Activated CD4-positive, alpha-beta T cell treated with anti-CD3 and anti-CD28 coated beads, Interleukin-10, Interleukin-2, amounts not matched to agents 100 ng/mL and 50 ng/mL, durations not matched to agents 16 hours and 8 hours (primary cell): ENCODE results near the gene FCRL1.

Source experiments
- DNase-seq: peaks from one replicate; pipeline ENCODE4 v3.0.0-alpha.2; 2020

Gene FCRL1, protein sequence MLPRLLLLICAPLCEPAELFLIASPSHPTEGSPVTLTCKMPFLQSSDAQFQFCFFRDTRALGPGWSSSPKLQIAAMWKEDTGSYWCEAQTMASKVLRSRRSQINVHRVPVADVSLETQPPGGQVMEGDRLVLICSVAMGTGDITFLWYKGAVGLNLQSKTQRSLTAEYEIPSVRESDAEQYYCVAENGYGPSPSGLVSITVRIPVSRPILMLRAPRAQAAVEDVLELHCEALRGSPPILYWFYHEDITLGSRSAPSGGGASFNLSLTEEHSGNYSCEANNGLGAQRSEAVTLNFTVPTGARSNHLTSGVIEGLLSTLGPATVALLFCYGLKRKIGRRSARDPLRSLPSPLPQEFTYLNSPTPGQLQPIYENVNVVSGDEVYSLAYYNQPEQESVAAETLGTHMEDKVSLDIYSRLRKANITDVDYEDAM

DNA sequence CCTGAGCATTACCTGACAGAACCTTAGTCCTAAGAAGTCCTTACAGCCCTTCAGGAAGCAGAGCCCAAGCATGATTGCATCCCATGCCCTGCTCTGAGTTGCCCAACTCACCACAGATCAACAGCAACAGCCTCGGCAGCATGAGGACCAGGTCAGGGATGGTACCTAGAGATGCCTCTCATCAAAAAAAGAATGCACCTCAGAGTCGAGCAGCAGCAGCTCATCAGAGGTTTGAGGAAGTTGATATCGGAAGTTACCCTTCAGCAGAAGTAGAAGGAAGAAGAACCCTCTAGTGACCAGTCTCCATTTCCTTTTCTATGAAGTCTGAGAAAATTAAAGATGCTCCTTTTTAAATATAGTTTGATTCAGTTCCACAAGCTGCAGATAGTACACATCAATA lies at the start of gene FCRL1:
TSS of gene FCRL1 (minus strand) at position 225 of the 400 bp plus-strand sequence. CDS start at position 142, 83 bp downstream.
- no peak for DNase-seq

DNA sequence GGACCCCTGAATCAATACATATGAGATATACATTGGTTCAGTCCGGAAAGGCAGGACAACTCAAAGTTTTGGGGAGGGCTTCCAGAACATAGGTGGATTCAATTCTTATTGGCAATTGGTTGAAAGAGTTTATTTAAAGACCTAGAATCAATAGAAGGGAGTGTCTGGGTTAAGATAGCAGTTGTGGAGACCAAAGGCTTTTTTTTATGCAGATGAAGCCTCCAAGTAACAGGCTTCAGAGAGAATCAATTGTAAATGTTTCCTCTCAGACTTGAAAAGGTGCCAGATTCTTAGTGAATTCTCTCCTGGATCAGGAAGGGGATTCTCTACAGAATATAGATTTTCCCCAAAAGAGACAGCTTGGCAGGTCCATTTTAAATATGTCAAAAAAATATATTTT lies 48.7 kb upstream of the FCRL1 start:
- no peak for DNase-seq

DNA sequence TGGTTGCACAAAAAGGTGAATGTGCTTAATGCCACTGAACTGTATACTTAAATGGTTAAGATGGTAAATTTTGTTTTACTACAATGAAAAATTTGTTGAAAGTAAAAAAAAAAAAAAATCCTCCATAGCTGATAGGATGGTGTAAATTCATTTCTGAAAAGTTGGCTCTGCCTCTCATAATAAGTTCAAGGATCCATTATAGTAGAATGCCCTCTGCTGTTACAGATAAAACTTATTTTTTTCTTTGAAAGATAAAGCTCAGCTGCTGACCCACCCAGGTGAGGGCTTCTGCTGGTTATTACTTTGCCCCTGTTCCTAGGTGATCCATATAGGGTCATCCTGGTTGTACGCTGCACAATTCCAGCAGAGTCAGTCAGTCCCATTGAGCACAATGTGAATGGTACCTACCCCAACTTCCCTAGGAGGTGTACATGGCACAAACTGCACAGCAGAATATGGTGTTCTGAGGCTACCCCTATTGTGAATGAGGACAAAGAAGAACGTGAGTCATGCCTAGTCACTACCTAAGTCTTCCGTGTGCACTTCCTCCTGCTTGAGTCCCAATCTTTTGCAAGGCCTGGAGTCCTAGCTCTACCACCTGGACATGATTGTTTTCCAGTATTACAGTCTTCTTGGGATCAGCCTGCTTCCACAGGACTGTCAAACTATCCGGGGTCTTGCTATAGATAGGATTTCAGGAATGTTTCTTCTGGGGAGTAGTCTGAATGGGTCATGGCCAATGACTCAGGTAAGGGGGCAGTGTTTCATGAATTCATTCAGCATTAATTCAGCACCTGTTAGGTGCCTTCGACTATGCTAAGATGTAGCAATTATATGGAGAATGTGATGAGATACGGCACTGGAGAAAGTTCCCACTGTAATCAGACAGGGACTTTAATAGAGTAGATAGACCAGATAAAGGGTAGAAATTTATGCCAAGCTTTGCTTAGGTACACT lies 42.5 kb upstream of the FCRL1 start:
- DNase-seq = no peak

DNA sequence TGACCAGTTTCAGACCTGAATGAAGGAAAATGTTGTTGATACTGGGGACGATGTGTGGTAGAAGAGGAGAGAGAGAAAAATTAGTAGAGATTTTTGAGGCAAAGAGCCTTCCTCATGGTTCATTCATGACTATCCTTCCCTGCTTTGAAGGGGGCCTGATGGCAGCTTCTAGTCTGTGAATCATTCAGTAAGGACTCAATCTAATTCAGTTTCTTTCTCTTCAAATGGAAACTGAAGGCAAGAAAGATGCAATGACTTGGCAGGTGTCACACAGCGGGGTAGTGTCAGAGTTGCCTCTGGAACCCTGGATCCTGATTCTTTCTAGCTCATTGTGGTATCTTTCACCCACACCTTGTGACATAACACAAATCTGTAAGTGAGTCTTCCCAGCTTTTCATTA lies 36.6 kb upstream of the FCRL1 start:
- DNase-seq = no peak

DNA sequence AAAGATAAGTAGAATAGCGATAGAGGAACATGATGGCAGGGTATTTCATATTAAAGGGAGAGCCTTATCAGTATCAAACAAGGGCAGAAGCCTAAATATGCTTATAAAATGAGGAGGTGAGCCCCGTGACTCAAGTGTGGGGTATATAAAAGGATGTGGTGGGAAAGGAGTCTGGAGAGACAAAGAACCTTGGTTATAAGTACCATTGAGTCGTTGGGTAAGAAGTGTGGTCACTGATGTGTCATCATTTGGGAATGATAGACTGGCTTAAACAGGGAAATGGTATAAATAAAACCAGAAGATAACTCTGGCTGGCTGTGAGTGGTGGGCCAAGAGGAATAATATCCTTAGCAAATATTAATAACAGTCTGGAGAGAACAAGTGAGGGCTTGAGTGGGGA lies 32.6 kb upstream of the FCRL1 start:
- DNase-seq = no peak

DNA sequence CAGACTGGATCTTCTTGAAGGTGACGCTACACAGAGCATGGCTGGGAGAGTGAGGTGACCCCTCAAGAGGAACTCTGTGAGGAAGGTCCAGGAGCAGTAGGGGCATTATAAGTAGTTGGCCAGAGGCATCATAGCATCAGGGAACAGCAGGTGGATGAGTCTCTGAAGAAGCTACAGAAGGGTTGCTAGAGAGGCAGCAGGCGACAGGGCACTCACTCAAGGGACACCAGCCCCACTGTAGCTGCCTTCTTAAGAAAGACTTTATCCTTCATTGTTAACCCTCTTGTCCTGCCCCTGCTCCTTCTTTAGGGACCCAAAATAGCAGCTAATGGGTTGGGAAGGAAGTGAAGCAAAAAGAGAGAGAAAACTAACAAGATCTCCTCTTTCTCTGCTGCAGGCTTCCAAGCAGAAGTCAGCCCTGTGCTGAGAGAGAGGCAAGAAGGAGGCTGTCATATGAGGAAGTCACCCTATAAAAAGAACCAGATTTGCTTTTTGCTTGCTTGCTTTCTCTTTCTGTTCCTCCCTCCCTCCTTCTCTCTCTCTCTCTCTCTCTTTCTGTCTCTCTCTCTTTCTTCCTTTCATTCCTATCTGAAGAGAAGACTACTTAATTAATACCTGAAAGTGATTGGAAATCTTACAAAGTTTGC lies 29.4 kb upstream of the FCRL1 start:
- DNase-seq = no peak

DNA sequence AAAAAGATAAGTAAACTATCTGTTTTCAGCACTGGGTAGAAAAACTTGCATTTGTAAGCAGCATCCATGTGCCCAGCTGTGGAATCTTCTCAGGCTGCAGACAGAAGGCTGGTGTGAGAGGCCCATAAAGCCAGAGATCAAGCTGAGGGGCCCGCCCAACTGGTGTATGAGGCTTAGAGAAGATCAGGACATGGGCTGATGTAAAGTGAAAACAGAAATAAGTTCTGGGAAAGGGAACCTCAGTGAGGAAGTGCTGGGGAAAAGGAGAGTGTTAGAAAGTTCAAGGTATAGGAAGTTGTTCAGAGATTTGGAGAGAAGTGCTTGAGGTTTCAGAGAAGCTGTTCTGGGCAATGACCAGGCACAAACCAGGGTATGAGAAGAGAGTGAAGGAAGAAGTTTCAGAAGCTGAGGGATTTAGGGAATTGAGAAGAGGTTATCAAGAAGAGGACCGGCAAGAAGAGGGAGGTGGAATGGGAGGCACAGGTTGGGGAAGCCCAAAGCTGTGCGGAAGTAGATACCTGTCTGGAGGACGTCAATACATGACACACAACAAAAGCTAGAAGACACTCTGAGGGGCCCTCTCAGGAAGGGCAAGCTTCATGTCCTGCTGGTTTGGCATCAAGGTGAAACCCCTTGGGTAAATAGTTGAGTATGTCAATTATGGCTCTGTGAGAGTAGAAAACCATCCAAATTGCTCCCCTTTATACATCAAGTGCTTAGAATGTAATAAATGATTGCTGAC lies 24.3 kb upstream of the FCRL1 start:
- DNase-seq = no peak

DNA sequence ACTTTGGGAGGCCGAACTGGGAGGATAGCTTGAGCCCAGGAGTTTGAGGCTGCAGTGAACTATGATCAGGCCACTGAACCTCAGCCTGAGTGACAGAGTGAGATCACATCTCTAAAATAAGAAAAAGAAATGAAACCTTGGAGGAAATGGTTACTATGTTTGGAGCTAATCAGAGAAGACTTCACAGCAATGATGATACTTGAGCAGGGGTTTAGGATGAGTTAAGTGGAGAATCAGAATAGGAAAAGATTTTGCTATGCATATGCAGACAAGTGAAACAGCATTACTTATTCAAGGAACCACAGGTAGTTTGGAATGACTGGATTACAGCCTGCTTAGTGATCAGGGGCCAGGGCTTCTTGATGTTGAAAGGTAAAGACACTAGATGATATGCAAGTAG lies 23.0 kb upstream of the FCRL1 start:
- peak; percentile 17 for DNase-seq

DNA sequence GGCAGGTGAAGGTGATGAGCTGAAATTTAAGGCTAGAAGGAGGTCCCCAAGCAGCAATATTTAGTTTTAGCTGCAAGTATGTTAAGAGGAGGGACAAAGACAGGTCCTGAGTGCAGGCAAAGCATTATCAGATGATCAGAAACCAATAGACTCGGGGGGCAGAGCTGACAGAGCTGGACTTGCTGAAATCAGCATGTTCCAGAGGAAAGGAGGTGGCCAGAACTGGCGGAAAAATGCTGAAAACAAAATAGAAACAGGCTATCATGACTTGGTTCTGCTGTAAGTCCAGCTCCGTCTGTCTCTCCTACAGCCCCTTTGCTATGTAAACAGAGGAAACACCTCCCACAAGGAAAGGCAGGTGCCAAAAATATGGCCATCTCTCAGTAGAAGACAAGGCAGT lies 21.8 kb upstream of the FCRL1 start, which contains the start of gene CD5L:
TSS of gene CD5L (minus strand) at position 101 of the 400 bp plus-strand sequence. CDS start 107 bp downstream, outside the sequence.
- no peak for DNase-seq

DNA sequence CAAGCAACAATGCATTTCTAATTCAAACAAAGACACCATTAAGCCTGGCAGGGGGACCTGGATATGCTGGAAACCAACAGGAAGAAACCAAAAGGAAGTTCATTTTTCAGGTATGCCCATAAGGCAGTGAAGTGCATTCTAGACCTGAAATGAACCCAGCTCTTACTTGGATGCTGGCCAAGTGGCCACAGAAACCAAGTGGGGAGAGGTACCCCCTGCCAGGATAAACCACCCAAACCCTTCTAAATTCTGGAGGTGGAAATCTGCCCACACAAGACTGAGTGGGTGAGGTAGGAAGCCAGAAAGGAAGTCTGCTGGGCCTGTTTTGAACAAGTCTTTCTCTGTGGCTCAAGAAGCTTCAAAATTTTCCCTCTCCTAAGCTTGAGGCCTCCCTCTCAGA lies 19.0 kb upstream of the FCRL1 start:
- no peak for DNase-seq

DNA sequence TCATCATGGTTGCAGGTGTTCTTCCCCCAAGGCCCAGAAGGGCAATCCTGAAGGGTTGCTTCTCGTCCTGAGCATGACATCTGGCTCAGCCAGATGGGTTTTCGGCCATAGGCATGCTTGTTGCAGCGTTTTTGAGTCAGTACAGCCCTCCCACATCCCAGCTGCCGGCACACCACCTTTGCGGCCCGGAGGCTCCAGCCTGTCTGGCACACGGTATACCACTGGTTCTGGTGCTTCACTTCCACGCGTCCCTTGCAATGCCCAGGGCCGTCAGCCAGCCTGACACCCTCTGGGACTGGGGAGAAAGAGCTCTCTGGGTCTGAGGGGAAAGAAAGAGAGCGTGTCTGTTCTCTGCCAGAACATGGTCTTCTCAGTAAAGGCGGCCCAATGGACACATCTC lies 14.5 kb upstream of the FCRL1 start:
- DNase-seq = no peak

DNA sequence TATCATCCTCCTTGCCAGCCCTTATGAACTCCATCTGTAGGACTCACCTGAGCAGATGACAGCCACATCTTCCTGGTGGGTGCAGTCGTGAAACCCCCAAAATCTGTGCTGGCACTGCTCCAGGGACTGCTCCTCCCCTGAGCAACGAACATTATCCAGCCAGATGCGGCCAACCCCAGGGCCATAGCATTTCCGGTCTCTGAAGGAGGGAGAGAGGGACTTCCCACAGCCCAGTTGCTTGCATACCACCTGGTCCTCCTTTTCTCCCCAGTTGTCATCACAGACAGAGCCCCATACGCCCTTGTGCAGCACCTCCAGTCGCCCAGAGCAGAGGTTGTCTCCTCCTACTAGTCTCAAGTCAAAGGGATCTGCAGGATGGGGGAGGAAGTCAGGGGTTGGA lies 13.2 kb upstream of the FCRL1 start:
- no peak for DNase-seq

DNA sequence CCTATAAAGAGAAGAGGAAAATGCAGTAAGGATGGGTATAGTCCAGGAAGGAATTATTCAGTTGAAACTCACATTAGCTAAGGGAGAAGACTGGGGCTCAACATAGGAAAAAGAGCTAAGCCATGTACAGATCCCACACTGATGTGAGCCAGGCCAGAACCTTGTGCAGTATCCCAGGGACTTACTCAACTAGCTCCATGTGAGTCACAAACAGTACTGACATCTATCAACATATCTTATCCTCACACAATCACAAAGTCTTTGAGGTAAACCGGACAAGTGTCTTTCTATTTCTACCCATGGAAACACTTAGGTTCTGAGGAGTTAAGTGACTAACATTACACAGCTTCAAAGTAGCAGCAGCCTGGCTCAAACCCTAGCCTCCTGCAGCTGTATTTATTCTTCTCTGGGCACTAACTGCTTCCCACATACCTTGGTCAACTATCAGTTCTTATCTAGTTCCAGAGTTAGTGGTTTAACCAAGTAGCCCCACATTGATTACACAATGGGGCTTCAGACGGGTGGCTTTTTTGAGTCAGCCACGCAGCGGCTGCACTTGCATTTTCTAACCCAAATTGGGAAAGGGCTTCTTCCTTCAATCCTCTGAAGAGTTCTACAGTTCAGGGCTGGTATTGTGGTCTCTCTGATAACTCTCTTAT lies 12.2 kb upstream of the FCRL1 start:
- DNase-seq = peak; percentile 29

DNA sequence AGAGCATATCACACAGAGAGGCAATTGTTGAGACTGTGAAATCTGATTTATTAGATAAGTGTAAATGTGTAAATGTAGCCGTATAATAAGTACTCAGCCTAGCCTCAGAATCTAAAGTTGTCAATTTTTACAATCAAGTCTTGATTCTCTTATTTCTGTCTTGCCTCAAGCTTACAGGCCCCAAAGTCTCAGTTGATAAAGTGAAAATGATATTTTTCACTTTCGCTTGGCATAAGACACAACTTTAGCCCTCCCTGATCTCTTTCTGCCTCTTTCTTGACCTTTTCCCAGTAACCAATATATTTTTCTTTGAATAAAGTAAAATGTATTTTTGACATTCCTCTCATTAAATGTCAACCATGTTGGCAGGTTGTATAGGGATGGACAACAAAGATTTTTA lies 11.0 kb upstream of the FCRL1 start:
- DNase-seq = no peak

DNA sequence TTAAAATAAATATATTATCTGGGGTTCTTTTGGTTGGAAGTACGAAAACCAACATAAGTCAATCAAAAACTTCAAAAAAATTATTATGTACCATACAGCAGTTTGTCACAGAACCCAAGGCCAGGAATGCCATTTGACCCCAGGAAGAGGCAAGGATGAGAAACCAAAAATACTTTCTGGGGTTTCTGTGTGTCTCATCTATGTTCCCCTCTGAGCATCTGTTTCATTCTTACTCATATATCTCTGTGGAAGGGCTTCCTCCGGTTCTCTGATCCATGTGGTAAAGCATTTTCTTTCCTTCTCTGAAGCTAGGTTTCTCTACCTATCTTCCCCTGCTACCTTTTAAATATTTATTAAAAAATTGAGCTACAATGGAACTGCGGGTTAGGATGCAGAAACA lies 9.8 kb upstream of the FCRL1 start:
- peak; percentile 17 for DNase-seq

DNA sequence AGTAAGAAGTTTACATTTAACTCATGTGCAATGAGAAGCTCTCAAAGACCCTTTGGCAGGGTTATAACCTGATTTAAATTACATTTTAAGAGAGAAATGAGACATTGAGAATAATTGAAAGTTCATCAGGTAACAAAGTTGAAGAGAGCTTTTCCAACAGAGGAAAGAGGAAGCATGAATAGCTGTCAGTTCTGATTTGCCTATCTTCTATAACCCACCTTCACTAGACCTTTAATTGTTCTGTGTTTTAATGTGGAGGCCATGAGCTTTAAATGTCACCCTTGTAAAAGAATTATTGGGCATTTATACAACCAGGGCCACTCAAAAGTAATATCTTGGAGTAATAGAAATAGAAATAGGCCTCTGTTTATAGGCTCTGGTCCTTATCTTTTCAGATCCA lies 9.3 kb upstream of the FCRL1 start:
- no peak for DNase-seq

DNA sequence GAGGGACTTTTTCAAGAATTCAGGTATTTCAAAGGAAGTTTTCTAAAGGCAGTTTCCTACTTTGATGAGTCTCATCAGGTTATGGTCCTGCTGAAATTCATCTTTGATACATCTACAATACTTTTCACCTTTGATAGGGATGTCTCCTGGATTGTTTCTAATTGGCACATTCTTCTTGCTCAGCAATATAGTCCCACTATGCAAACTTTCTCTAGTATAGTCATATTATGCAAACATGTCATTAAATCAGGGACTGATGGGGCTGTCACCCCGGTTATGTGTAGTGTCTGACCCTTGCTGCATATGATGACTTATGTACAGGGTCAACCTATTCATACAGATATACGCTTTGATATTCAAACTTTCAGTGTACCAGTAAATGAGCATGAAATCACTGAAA lies 379 bp upstream of the FCRL1 start:
- DNase-seq = no peak

DNA sequence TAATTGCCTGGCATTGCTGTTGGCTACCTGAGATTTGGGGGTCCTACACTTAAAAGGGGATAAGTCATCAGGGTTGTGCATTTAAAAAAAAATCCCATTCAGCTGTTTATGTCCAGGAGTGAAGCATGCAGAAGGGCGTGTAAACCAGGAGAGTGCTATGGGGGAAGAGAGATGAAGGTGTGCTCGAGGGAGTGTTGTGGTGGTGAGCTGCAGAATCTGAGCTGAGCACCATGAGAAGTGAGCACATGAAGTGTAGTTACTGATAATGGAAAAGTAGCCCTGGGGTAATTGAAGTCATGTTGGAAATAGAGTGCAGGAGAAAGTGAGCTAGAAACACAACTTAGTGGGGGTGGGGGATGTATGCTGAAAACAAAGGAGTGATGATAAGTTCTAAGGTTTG lies 705 bp downstream of the FCRL1 start:
- no peak for DNase-seq

DNA sequence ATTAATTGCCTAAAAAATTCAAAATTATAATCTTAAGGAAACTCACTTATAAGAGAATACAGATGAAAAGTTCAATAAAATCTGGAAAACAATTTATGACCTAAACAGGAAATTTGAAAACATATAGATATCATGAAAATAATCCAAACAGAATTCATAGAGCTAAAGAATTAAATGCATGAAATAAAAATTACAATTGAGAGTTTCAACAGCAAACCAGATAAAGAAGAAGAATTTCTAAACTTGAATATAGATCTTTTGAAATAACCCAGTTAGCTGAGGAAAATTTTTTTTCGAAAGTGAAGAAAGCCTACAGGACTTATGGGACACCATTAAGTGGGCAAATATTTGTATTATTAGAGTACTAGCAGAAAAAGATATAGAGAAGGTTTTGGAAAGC lies 6.7 kb downstream of the FCRL1 start:
- no peak for DNase-seq

DNA sequence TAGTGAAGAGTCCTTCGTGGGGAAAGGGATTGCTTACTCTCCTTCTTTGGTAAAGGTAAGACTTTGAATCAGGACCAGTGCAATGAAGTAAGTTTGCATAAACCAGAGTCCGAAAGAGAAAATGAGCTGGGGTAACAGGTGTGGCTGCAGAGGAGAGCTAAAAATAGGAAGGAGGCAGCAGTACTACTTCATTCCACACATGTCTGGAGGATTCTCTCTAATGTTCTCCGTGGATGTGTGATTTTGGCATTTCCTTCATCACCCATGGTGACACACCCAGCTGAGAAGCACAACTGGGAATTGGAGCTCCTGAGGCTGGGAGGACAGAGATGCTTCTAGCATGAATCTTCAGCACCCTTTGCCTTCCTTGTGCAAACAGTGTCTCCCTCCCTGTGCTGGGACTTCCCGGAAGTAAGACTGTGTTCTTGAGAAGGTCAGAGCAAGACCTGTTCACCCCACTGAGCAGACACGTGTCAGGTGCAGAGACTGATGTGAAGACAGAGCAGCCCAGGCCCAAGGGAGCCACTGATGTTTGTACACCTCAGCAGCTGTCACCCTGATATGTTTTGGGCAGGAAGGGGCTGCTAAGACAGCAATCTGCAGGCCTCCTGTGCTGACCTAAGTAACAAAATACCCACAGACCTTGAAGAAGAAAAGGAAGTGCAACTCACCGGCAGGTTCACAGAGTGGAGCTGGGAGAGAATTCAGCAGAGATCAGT lies 13.3 kb downstream of the FCRL1 start:
- DNase-seq = no peak

DNA sequence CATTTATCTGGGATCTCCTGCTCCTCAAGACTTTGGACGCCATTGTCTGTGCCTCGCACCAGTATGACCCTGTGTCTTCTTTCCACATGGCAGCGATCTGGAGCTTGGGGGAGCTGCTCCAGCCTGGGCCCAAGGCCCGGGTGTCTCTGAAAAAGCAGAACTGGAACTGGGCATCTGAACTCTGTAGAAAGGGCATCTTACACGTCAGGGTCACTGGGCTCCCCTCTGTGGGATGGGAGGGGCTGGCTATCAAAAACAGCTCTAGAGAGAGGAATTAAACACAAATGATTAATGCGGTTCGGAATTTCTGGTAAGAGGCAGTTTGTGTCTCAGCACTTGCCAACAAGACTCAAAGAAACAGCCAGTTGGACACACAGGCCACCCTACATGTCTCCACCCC lies 16.1 kb downstream of the FCRL1 start:
- no peak for DNase-seq
